ENCODE results near the gene ASXL2.
A peak's percentile ranks its signal among the peaks of the same experiment; 100 is the strongest.
"Not testable (repeated sequence)": the region's sequence is repeated elsewhere in the genome, so short reads cannot be mapped to it uniquely, and the experiment has no call there.

Gene ASXL2

GRCh38 chr2:25711675-25712354, 166.5 kb downstream of the ASXL2 start:
- peak in 2 of 42 donors; percentile 10 to 11 for DNase-seq
- intact Hi-C loops (cut with DNase I) = no loop called here

- no peak for DNase-seq
- intact Hi-C loops (cut with DNase I) = no loop called here
Measured at GRCh38 chr2:25710750-25711149, 167.5 kb downstream of the ASXL2 start.

GRCh38 chr2:25709349-25709748, 168.9 kb downstream of the ASXL2 start:
- DNase-seq = no peak
- intact Hi-C loops (cut with DNase I) = no loop called here

- no peak for DNase-seq
- intact Hi-C loops (cut with DNase I) = no loop called here
Measured at GRCh38 chr2:25707927-25708590, 170.2 kb downstream of the ASXL2 start.

GRCh38 chr2:25705575-25705974, 172.7 kb downstream of the ASXL2 start:
- DNase-seq = not testable (repeated sequence)

GRCh38 chr2:25701801-25702200, 176.5 kb downstream of the ASXL2 start:
- intact Hi-C loops (cut with DNase I) = loop anchor here (5.0 kb wide), 1 partner anchor 94 kb away; no protein-coding TSS in a partner anchor
- DNase-seq = no peak

More at GRCh38 chr2:25705575-25705974, 172.7 kb downstream of the ASXL2 start:
- intact Hi-C loops (cut with DNase I) = not testable (repeated sequence)

- peak in 31 of 42 donors; percentile 8 to 75 (median 43) for DNase-seq
- intact Hi-C loops (cut with DNase I) = loop anchor here (5.0 kb wide), 1 partner anchor 93 kb away; no protein-coding TSS in a partner anchor
Measured at GRCh38 chr2:25700221-25700660, 178.0 kb downstream of the ASXL2 start.

GRCh38 chr2:25699216-25699615, 179.1 kb downstream of the ASXL2 start:
- intact Hi-C loops (cut with DNase I) = no loop called here
- DNase-seq = no peak

GRCh38 chr2:25698752-25699151, 179.5 kb downstream of the ASXL2 start:
- intact Hi-C loops (cut with DNase I) = no loop called here
- DNase-seq = no peak

- intact Hi-C loops (cut with DNase I) = no loop called here
- DNase-seq = no peak
Measured at GRCh38 chr2:25697559-25698341, 180.5 kb downstream of the ASXL2 start.

- DNase-seq = no peak
- intact Hi-C loops (cut with DNase I) = no loop called here
Measured at GRCh38 chr2:25692737-25693445, 185.4 kb downstream of the ASXL2 start.

- DNase-seq = no peak
- intact Hi-C loops (cut with DNase I) = no loop called here
Measured at GRCh38 chr2:25692143-25692542, 186.1 kb downstream of the ASXL2 start.

- peak in 11 of 42 donors; percentile 6 to 54 (median 27) for DNase-seq
- intact Hi-C loops (cut with DNase I) = no loop called here
Measured at GRCh38 chr2:25690058-25690457, 188.2 kb downstream of the ASXL2 start.

GRCh38 chr2:25688236-25688635, 190.1 kb downstream of the ASXL2 start:
- intact Hi-C loops (cut with DNase I) = no loop called here
- DNase-seq = no peak

- no peak for DNase-seq
- intact Hi-C loops (cut with DNase I) = no loop called here
Measured at GRCh38 chr2:25685741-25686140, 192.5 kb downstream of the ASXL2 start.

- intact Hi-C loops (cut with DNase I) = no loop called here
- peak; percentile 27 to 86 (median 60) for DNase-seq
Measured at GRCh38 chr2:25684577-25685473, 193.5 kb downstream of the ASXL2 start.

Measured in head of caudate nucleus (tissue), 42 donors.